ENCODE data around the gene BACH2. TPM values are rescaled to one million over a fixed set of nuclear protein-coding genes. Genes with fewer than 3 reads are reported as not detected.

Gene BACH2
- total RNA-seq, 1 donor from 2014 or later = 7.7 TPM

DNA sequence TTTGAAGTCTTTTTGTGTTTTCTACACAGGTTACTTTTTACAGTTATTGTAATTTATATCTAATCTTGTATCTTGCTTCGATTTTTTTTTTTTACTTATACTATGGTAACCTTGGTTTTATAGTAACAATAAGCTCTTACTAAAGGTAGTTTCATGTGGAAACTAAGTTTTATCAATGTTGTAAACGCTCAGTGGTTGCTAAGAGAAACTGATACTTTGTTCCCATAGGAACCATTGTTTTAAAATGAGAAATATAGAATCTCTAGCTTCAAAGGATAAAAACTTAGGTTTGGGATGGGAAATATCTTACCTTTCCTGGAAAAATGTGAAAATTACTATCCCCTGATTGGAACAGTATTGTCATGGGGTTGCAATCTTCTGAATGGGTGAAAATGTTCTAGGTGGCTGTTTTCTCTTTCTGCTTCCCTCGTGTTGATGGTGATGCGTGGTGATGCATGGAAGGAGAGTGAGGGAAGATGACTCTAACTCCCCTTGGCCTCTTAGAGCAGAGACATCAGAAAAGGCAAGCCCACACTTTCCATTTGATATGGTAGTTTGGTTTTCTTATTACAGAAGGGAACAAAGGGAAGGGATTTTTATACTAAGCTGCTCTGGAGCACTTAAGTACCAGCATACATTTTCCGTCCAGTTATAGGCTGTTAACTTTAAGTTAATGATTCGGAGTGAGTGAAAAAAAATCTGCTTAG, 23.5 kb upstream of the BACH2 start:
- H3K27me3 ChIP-seq = no peaks in the 10 kb centered on the region
- H3K36me3 ChIP-seq = no peaks in the 10 kb centered on the region
- no peaks in the 10 kb centered on the region for H3K9me3 ChIP-seq
- TF ChIP-seq, protein P1, sequence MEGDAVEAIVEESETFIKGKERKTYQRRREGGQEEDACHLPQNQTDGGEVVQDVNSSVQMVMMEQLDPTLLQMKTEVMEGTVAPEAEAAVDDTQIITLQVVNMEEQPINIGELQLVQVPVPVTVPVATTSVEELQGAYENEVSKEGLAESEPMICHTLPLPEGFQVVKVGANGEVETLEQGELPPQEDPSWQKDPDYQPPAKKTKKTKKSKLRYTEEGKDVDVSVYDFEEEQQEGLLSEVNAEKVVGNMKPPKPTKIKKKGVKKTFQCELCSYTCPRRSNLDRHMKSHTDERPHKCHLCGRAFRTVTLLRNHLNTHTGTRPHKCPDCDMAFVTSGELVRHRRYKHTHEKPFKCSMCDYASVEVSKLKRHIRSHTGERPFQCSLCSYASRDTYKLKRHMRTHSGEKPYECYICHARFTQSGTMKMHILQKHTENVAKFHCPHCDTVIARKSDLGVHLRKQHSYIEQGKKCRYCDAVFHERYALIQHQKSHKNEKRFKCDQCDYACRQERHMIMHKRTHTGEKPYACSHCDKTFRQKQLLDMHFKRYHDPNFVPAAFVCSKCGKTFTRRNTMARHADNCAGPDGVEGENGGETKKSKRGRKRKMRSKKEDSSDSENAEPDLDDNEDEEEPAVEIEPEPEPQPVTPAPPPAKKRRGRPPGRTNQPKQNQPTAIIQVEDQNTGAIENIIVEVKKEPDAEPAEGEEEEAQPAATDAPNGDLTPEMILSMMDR (IDR thresholded peaks at IDR 0.05) = no peak
- H3K4me3 ChIP-seq = no peak overlapping the region
- intact Hi-C loops (cut with DNase I) = no loop called here
- no peaks in the 10 kb centered on the region for H3K4me1 ChIP-seq
- no peak for DNase-seq (ENCODE audit: low spot score in 2 of 2)
- H3K27ac ChIP-seq = no peak overlapping the region

DNA sequence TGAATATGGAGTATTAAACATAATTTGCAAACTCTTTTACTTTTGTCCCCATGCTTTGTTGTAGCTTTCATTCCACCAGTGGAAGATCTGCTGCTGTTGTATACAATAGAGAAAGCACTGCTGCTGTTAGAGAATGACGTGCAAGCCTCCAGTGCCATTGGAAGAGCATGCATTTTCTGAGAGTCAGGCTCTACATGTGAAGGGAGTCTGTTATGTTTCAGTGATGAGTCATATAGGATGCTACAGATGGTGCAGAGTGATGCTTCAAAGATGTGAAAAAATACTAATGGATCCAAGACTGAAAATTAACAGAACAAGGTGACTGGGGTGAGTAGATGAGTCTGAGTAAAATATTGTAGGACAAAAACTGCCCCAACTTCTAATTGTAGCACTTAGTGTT, 22.4 kb upstream of the BACH2 start:
- TF ChIP-seq, protein P1 (IDR thresholded peaks at IDR 0.05) = no peak
- no peak overlapping the region for H3K4me3 ChIP-seq
- no peaks in the 10 kb centered on the region for H3K36me3 ChIP-seq
- H3K27ac ChIP-seq = no peak overlapping the region
- no peaks in the 10 kb centered on the region for H3K4me1 ChIP-seq
- no peaks in the 10 kb centered on the region for H3K9me3 ChIP-seq
- DNase-seq (ENCODE audit: low spot score in 2 of 2) = no peak
- intact Hi-C loops (cut with DNase I) = no loop called here
- no peaks in the 10 kb centered on the region for H3K27me3 ChIP-seq

DNA sequence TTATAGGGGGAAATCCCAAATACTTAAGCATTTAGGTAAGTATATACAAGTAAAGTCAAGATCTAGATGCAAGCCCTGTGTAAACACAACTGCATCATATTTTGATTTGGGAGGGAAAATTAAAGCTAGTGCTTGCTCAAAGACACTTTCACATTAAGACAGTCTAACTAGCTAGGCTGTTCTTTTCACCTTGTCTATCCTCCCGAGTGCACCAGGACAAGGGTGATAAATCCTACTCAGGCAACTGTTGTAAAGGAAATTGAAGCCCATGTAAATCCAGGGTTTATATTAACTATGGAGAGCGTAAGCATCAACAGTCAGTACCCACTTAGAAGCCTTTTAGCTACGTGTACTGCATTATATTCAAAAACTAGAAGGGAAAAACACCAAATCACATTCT, 19.3 kb upstream of the BACH2 start:
- intact Hi-C loops (cut with DNase I) = no loop called here

DNA sequence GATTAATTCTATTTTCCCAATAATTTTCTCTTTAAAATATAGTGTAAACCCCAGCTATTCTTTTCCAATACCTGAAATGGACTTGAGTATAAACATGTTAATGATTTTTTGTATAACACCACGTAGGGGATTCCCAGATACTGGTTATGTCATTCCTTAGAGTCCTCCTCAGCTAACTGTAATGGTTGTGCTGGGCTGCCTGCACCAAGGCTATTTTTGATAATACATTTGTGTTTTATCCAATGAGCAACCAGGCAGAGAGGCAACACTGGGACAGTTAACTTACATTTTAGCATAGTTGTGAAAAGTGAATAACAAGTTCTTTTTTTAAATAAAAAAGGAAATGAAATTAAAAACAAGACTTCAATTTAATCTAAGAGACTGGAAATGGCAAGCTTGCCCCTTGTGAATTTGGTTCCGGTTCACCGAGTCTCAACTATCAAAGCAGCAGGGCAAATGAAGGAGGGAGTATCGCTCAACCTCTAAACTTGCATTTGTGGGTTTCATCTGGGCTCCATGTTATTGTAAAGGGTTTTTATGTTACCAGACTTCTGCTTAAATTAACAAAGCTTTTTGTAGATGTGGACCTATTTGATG, 18.8 kb upstream of the BACH2 start:
- Histone ChIP-seq H3K27me3 (no peaks in the 10 kb centered on the region), H3K4me3 (no peak overlapping the region), H3K9me3 (no peaks in the 10 kb centered on the region), H3K36me3 (no peaks in the 10 kb centered on the region), H3K4me1 (no peaks in the 10 kb centered on the region), H3K27ac (no peak overlapping the region)
- intact Hi-C loops (cut with DNase I) = no loop called here
- DNase-seq (ENCODE audit: low spot score in 2 of 2) = no peak
- TF ChIP-seq, protein P1 (IDR thresholded peaks at IDR 0.05) = no peak

More for the DNA sequence above, 19.3 kb upstream of the BACH2 start:
- Histone ChIP-seq H3K4me3 (no peak overlapping the region), H3K27me3 (no peaks in the 10 kb centered on the region), H3K9me3 (no peaks in the 10 kb centered on the region), H3K27ac (no peak overlapping the region), H3K4me1 (no peaks in the 10 kb centered on the region), H3K36me3 (no peaks in the 10 kb centered on the region)
- DNase-seq (ENCODE audit: low spot score in 2 of 2) = no peak
- TF ChIP-seq, protein P1 (IDR thresholded peaks at IDR 0.05) = no peak

DNA sequence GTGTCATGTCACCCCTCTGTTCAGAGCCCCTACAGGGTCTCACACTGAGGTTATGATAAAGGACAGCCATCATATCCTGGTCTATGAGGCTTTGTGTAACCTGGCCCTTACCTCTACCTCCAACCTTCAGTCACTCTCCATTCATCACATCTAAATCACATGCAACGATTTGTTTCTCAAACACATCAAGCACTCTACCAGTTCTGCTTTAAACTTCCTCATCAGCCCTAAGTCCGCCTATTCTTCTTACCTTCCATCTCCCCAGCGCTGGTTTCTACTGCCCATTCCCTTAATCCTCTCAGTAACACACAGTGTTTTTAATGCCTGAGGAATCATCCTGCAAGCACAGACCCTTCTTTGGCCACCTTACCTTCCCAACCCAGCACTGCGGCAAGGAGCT, 17.9 kb upstream of the BACH2 start:
- no peaks in the 10 kb centered on the region for H3K9me3 ChIP-seq
- DNase-seq (ENCODE audit: low spot score in 2 of 2) = no peak
- intact Hi-C loops (cut with DNase I) = no loop called here
- H3K4me1 ChIP-seq = no peaks in the 10 kb centered on the region
- no peaks in the 10 kb centered on the region for H3K27me3 ChIP-seq
- TF ChIP-seq, protein P1 (IDR thresholded peaks at IDR 0.05) = no peak
- no peaks in the 10 kb centered on the region for H3K36me3 ChIP-seq
- no peak overlapping the region for H3K4me3 ChIP-seq
- H3K27ac ChIP-seq = no peak overlapping the region

Measured in ascending aorta (tissue), 2 donors.